CD8-positive, alpha-beta memory T cell (primary cell): ENCODE measurements around the gene MCM3AP. TPM values are rescaled to one million over a fixed set of nuclear protein-coding genes. Genes with fewer than 3 reads are reported as not detected.

Source experiments
- CTCF ChIA-PET: fragments of 350-600 bp; sonication (Branson Sonifier 250); formaldehyde crosslinking; loops from one replicate; lab custom pipeline; 2021; ENCODE audit warnings: antibody characterized with exemption; lab: Charles Lee
- POLR2A ChIA-PET: fragments of 350-600 bp; sonication (Branson Sonifier 250); formaldehyde crosslinking; loops from one replicate; lab custom pipeline; 2021; ENCODE audit warnings: antibody characterized with exemption; lab: Charles Lee
- DNase-seq, 5 donors: peaks; one replicate each; pipeline versions ENCODE4 v3.0.0 to v3.0.0-alpha.2; 2020 to 2022; ENCODE audit warnings: mixed read lengths in 1 of 5
- H3K27ac ChIP-seq: one replicate; pipeline ENCODE4 v1.7.0; 2013; ENCODE audit warnings: low read depth, mild to moderate bottlenecking, low read length, moderate library complexity
- H3K27me3 ChIP-seq: 2 replicates; pipeline ENCODE4 v1.7.0; 2013; ENCODE audit warnings: low read length, mild to moderate bottlenecking; ENCODE audit not compliant: insufficient read depth, poor library complexity, severe bottlenecking
- H3K36me3 ChIP-seq: 2 replicates; pipeline ENCODE4 v1.7.0; 2013; ENCODE audit warnings: mild to moderate bottlenecking, low read length, moderate library complexity; ENCODE audit not compliant: insufficient read depth
- H3K4me1 ChIP-seq: 2 replicates; pipeline ENCODE4 v1.7.0; 2013; ENCODE audit warnings: mild to moderate bottlenecking, low read length, moderate library complexity; ENCODE audit not compliant: insufficient read depth
- H3K4me3 ChIP-seq: 2 replicates; pipeline ENCODE4 v1.7.0; 2013; ENCODE audit warnings: mild to moderate bottlenecking, low read length
- H3K9me3 ChIP-seq: 2 replicates; pipeline ENCODE4 v1.7.0; 2013; ENCODE audit warnings: mild to moderate bottlenecking, low read length
- H3K27ac Mint-ChIP-seq, 8 donors: one replicate each; pipeline ENCODE4 v1.8.0; 2020 to 2021; ENCODE audit warnings: mixed read lengths in 8 of 8, mild to moderate bottlenecking in 6 of 8, inconsistent platforms in 3 of 8, moderate library complexity in 3 of 8
- H3K27me3 Mint-ChIP-seq, 2 donors: one replicate each; pipeline ENCODE4 v1.8.0; 2020 to 2021; ENCODE audit warnings: mixed read lengths in 2 of 2, mild to moderate bottlenecking in 1 of 2, moderate library complexity in 1 of 2
- H3K36me3 Mint-ChIP-seq, 3 donors: one replicate each; pipeline ENCODE4 v1.8.0; 2020 to 2021; ENCODE audit warnings: mixed read lengths in 3 of 3, inconsistent platforms in 1 of 3, mild to moderate bottlenecking in 1 of 3
- H3K4me1 Mint-ChIP-seq, 3 donors: one replicate each; pipeline ENCODE4 v1.8.0; 2020 to 2021; ENCODE audit warnings: mixed read lengths in 3 of 3, inconsistent platforms in 1 of 3, mild to moderate bottlenecking in 1 of 3
- H3K4me3 Mint-ChIP-seq, 7 donors: one replicate each; pipeline ENCODE4 v1.8.0; 2020 to 2021; ENCODE audit warnings: mixed read lengths in 7 of 7, mild to moderate bottlenecking in 6 of 7, moderate library complexity in 4 of 7, inconsistent platforms in 2 of 7
- H3K9me3 Mint-ChIP-seq, 5 donors: one replicate each; pipeline ENCODE4 v1.8.0; 2020 to 2022; ENCODE audit warnings: mixed read lengths in 5 of 5, mild to moderate bottlenecking in 3 of 5, moderate library complexity in 2 of 5, inconsistent platforms in 1 of 5
- polyA plus RNA-seq: library from polyadenylated mRNA; unstranded; fragments of 300-500 nt; fragmentation: Illumina TruSeq; gene quantifications from one replicate; pipeline ENCODE4 v1.2.3, GENCODE V29; 2021
- total RNA-seq, 2 experiments: library from RNA; stranded (reverse); gene quantifications; one replicate each; pipeline ENCODE4 v1.2.3, GENCODE V29; 2021

MCM3AP gene
- total and polyA plus RNA-seq, 3 experiments from 2014 or later: 56.7 to 133 (median 131) TPM

DNA sequence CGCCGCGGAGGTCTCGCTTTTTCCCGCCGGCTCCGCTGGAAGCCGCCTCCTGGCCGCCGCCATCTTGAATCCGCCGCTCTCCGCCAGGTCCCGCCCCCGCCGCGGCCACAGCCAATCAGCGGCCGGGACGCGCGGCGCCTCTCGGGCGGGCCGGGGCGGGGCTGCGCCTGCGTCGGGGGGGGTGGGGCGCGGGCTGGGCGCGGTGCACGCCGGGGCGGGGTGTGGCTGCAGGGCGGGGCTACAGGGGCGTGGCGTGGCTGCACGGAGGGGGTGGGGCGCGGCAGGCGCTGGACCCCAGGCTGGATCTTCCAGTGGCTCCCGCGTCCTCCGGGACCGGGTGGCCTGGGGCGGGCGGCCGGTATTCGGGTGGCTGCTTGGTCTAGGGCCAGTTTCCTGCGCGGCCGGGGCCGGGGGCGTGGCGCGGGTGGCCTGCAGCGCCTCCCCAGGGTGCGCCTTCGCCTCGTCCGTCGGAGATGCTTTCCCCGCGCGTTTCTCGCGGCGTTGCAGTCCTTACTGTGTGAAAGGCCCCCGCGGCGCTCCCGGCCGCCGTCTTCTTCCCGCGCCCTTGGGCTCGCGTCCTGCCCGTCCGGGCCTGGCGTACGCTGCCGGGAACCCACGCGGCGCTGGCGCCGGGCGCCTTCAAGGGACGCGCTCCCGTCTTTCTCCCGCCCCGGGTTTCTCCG is 39.1 kb upstream of the MCM3AP start:
- Mint-ChIP-seq H3K4me1 (peaks cover 27 to 41% (median 41%) of the 10 kb centered on the region in 3 donors), H3K36me3 (peaks cover 0 to 30% (median 7%) of the 10 kb centered on the region in 3 donors), H3K27me3 (no peaks in the 10 kb centered on the region), H3K9me3 (peaks cover 0 to 2% (median 0%) of the 10 kb centered on the region in 5 donors), H3K27ac (peak overlapping the region in 4 of 8 donors; percentile 19 to 99 (median 92)), H3K4me3 (peak overlapping the region; percentile 90 to 99 (median 96))
- CTCF ChIA-PET: interaction anchor here (1.5 to 1.6 kb wide), 2 partner anchors 99 to 181 kb away, joined by 5 to 7 read pairs; no protein-coding TSS in a partner anchor
- peak overlapping the region; percentile 93 for H3K27ac ChIP-seq
- H3K9me3 ChIP-seq: no peaks in the 10 kb centered on the region
- peak overlapping the region; percentile 95 for H3K4me3 ChIP-seq
- H3K36me3 ChIP-seq: peaks cover 8% of the 10 kb centered on the region
- peaks cover 26% of the 10 kb centered on the region for H3K4me1 ChIP-seq
- POLR2A ChIA-PET: interaction anchor here (1.0 kb wide), 1 partner anchor 101 kb away, joined by 5 read pairs; no protein-coding TSS in a partner anchor
- peak; percentile 84 to 90 (median 88) for DNase-seq
- no peaks in the 10 kb centered on the region for H3K27me3 ChIP-seq

DNA sequence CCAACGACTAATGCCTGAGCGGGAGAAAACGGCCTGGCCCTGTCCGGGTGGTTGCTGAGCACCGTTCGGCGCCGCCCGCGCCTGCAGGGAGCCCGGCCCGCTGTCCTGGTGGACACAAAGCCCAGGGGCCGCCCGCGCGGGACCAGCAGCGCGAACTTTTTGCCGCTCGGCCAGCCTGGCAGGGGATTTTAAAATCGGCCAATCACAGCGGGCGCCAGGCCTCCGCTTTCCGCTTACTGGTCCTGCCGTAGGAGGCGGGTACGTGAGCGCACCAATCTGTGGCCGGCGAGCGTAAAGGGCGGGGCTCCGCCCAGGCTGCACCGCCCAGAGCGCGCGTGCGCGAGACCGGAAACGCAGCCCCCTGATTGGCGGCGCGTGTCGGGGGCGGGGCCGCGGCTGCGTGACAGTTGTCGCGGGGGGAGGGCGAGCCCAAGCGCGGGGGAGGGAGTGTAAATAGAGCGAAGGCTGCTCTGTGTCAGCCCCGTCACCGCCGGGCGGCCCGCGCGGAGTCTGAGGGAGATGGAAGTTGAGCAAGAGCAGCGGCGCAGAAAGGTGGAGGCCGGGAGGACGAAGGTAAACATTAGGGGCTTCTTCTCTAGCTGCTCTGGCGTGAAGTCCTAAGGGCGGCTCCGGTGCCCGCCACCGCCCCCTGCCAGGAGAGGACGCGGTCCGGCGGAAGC is 38.4 kb upstream of the MCM3AP start, which contains the start of the genes C21orf58 and PCNT:
TSS of gene C21orf58 (minus strand) at position 161 of the 680 bp plus-strand sequence. CDS start 1,132 bp downstream, outside the sequence.
TSS of gene PCNT (plus strand) at position 447 of the 680 bp plus-strand sequence. CDS start at position 520, 73 bp downstream.
- peaks cover 26% of the 10 kb centered on the region for H3K4me1 ChIP-seq
- H3K36me3 ChIP-seq: peaks cover 8% of the 10 kb centered on the region
- no peaks in the 10 kb centered on the region for H3K27me3 ChIP-seq
- peaks cover 0 to 23% (median 5%) of the 10 kb centered on the region in 3 donors for H3K36me3 Mint-ChIP-seq
- ChIA-PET POLR2A (interaction anchor here (1.0 kb wide), 1 partner anchor 108 kb away, joined by 3 read pairs; no protein-coding TSS in a partner anchor), CTCF (no interaction called here)
- H3K4me3 Mint-ChIP-seq: peak within 1 kb of the TSS; percentile 90 to 99 (median 96)
- peak within 1 kb of the TSS; percentile 93 for H3K27ac ChIP-seq
- no peaks in the 10 kb centered on the region for H3K27me3 Mint-ChIP-seq
- no peaks in the 10 kb centered on the region for H3K9me3 ChIP-seq
- peak within 1 kb of the TSS; percentile 95 for H3K4me3 ChIP-seq
- peaks cover 0 to 2% (median 0%) of the 10 kb centered on the region in 5 donors for H3K9me3 Mint-ChIP-seq
- peaks cover 27 to 41% (median 41%) of the 10 kb centered on the region in 3 donors for H3K4me1 Mint-ChIP-seq
- peak within 1 kb of the TSS; percentile 94 to 99 (median 98) for H3K27ac Mint-ChIP-seq
- DNase-seq: peak; percentile 97 to 99 (median 99)

DNA sequence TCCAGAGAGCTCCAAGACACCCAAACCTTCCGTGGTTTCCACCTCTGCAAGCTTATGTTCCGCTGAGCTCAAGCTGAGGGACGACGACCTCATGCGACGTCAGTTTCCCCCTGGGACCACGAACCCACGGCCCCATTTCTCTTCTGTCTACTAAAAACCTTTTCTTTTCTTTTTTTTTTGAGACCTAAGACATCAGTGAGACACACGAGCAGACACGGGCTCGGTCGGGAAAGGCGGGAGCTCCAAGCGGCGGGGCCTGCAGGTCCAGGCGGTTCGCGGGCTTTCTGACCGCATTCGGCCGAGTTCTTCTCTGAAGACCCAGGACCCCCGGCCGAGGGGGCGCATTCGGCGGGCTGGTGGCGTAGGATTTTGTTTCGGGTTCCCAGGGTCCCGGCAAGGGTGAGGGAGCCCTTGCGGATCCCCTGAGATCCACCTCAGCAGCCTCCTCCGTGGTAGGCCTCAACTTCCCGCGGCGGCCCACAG is 37.9 kb upstream of the MCM3AP start:
- peak overlapping the region; percentile 90 to 99 (median 96) for H3K4me3 Mint-ChIP-seq
- H3K36me3 Mint-ChIP-seq: peaks cover 0 to 20% (median 5%) of the 10 kb centered on the region in 3 donors
- peaks cover 0 to 2% (median 0%) of the 10 kb centered on the region in 5 donors for H3K9me3 Mint-ChIP-seq
- peak overlapping the region in 7 of 8 donors; percentile 47 to 96 (median 79) for H3K27ac Mint-ChIP-seq
- POLR2A ChIA-PET: interaction anchor here (0.6 to 1.0 kb wide), 2 partner anchors 29 to 108 kb away, joined by 3 read pairs; no protein-coding TSS in a partner anchor
- Histone ChIP-seq H3K27ac (peak overlapping the region; percentile 93), H3K4me3 (peak overlapping the region; percentile 95), H3K4me1 (peaks cover 26% of the 10 kb centered on the region), H3K9me3 (no peaks in the 10 kb centered on the region), H3K36me3 (peaks cover 8% of the 10 kb centered on the region), H3K27me3 (no peaks in the 10 kb centered on the region)
- no peak for DNase-seq
- H3K27me3 Mint-ChIP-seq: no peaks in the 10 kb centered on the region
- CTCF ChIA-PET: no interaction called here
- H3K4me1 Mint-ChIP-seq: peaks cover 27 to 41% (median 41%) of the 10 kb centered on the region in 3 donors

DNA sequence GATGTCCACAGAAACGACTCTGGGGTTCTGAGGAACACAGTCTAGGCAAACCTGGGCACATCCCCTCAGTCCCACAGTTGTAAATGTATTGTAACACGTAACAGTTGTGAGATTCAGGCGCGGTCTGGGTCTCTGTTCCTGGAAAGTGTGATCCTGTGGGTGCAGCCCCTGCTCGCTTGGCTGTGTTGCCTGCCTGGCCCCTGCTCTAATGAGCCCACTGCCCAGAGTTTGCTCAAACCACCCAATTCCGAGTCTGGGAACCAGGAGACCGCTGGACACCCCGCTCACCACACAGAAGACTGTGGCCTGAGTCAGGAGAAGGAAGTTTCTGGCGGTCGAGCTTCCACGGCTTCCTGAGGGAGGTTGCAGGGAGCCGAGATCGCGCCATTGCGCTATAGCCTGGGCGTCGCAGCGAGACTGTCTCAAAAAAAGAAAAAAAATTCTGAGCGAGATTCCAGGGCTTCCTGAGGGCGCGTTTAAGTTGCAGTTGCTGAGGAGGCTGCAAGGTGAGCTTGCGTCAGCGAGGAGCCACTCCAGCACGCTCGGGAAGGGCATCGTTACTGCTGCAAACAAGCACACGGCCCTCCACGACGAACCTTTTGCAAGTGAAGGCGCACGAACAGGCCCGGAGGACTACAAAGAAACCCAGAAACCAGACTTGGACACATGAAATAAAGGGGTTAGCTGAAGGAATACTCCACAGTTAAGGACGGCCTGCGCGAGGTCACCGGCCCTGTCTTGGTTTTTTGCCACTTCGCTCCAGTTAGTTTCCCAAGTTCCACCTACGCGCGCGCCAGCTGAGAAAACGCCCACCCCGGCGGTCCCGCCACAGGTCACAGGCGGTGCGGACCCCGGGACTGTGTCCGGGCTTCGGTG is 37.2 kb upstream of the MCM3AP start:
- peaks cover 26% of the 10 kb centered on the region for H3K4me1 ChIP-seq
- Mint-ChIP-seq H3K4me1 (peaks cover 27 to 41% (median 40%) of the 10 kb centered on the region in 3 donors), H3K9me3 (peaks cover 0 to 2% (median 0%) of the 10 kb centered on the region in 5 donors), H3K27ac (peak overlapping the region in 7 of 8 donors; percentile 47 to 96 (median 77)), H3K27me3 (no peaks in the 10 kb centered on the region), H3K36me3 (peaks cover 0 to 13% (median 5%) of the 10 kb centered on the region in 3 donors), H3K4me3 (peak overlapping the region; percentile 90 to 99 (median 96))
- H3K4me3 ChIP-seq: peak overlapping the region; percentile 95
- ChIA-PET CTCF (no interaction called here), POLR2A (interaction anchor here (0.5 to 1.0 kb wide), 3 partner anchors 14 to 109 kb away, joined by 3 read pairs; no protein-coding TSS in a partner anchor)
- peak overlapping the region; percentile 93 for H3K27ac ChIP-seq
- H3K27me3 ChIP-seq: no peaks in the 10 kb centered on the region
- peaks cover 2% of the 10 kb centered on the region for H3K36me3 ChIP-seq
- DNase-seq: no peak
- H3K9me3 ChIP-seq: no peaks in the 10 kb centered on the region

DNA sequence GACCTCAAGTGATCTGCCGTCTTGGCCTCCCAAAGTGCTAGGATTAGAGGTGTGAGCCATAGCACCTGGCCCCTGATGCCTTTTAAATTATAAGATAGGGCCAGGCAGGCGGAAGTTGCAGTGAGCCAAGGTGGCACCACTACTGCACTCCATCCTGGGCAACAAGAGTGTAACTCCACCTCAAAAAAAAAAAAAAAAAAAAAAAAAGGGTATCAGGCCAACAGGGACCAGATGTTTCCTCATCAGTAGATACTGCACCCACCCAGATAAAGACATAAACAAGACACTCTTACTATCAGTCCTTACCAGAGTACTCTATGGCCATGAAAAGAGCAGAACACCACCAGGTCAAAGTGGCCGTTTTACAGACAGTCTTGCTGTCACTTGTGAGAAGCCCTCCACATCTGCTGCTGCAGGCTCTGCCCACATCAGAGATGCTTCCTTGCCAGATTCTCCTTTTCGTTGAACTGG is 35.0 kb upstream of the MCM3AP start:
- Mint-ChIP-seq H3K4me1 (peaks cover 17 to 28% (median 24%) of the 10 kb centered on the region in 3 donors), H3K4me3 (peak overlapping the region in 1 of 7 donors; percentile 42), H3K9me3 (peaks cover 0 to 2% (median 0%) of the 10 kb centered on the region in 5 donors), H3K27ac (peak overlapping the region in 2 of 8 donors; percentile 19 to 31), H3K27me3 (no peaks in the 10 kb centered on the region), H3K36me3 (peaks cover 0 to 5% (median 0%) of the 10 kb centered on the region in 3 donors)
- no peak for DNase-seq
- CTCF ChIA-PET: no interaction called here
- Histone ChIP-seq H3K36me3 (no peaks in the 10 kb centered on the region), H3K27ac (peak overlapping the region; percentile 93), H3K4me1 (peaks cover 22% of the 10 kb centered on the region), H3K9me3 (no peaks in the 10 kb centered on the region), H3K27me3 (no peaks in the 10 kb centered on the region), H3K4me3 (no peak overlapping the region)
- POLR2A ChIA-PET: no interaction called here

DNA sequence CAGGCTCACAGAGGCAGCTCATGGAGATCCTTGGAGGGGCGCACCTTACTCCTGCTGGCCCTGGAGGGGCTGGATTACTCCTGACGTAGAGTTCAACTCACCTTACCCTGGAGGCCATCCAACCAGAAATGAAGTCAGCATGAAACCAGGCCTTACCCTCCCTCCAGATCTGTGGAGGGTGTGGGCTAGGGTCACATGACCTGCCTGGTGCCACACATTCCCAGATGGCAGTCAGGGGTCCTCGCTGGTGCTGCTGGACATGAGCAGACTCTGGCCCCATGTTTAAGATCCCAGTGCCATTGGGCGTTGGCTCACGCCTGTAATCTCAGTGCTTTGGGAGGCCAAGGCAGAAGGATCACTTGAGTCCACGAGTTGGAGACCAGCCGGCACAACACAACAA is 33.8 kb upstream of the MCM3AP start:
- no peaks in the 10 kb centered on the region for H3K27me3 ChIP-seq
- Mint-ChIP-seq H3K9me3 (peaks cover 0 to 2% (median 0%) of the 10 kb centered on the region in 5 donors), H3K4me3 (no peak overlapping the region), H3K36me3 (peaks cover 0 to 5% (median 0%) of the 10 kb centered on the region in 3 donors), H3K27me3 (no peaks in the 10 kb centered on the region), H3K27ac (no peak overlapping the region), H3K4me1 (peaks cover 16 to 27% (median 22%) of the 10 kb centered on the region in 3 donors)
- no peak overlapping the region for H3K27ac ChIP-seq
- DNase-seq: no peak
- H3K4me1 ChIP-seq: peaks cover 20% of the 10 kb centered on the region
- no peak overlapping the region for H3K4me3 ChIP-seq
- POLR2A ChIA-PET: no interaction called here
- no peaks in the 10 kb centered on the region for H3K36me3 ChIP-seq
- H3K9me3 ChIP-seq: no peaks in the 10 kb centered on the region
- CTCF ChIA-PET: no interaction called here

DNA sequence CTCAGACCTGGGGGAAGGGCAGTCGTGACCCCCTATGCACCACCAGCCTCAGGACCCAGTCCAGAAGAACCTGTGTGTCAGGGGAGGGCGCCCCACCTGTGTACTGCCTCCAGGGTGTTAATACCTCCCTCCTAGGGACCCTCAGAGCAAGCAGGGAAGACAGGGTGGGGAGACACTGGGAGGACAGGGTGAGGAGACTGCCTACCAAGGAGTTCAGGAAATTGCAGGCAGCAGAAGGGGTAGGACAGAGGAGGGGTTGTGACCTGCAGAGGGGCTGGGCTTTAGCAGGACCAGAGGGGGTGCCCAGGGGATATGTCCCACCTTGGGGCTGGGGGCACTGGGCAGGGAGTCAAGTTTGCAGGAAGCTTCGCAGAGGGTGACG is 33.0 kb upstream of the MCM3AP start:
- no peaks in the 10 kb centered on the region for H3K9me3 ChIP-seq
- Mint-ChIP-seq H3K4me3 (no peak overlapping the region), H3K9me3 (no peaks in the 10 kb centered on the region), H3K27me3 (no peaks in the 10 kb centered on the region), H3K36me3 (peaks cover 0 to 1% (median 0%) of the 10 kb centered on the region in 3 donors), H3K27ac (no peak overlapping the region), H3K4me1 (peaks cover 16 to 27% (median 22%) of the 10 kb centered on the region in 3 donors)
- no peaks in the 10 kb centered on the region for H3K36me3 ChIP-seq
- ChIA-PET CTCF (no interaction called here), POLR2A (no interaction called here)
- no peak overlapping the region for H3K4me3 ChIP-seq
- H3K27me3 ChIP-seq: no peaks in the 10 kb centered on the region
- no peak for DNase-seq
- H3K4me1 ChIP-seq: peaks cover 20% of the 10 kb centered on the region
- no peak overlapping the region for H3K27ac ChIP-seq
